Lower lobe of right lung (tissue), 2 donors: ENCODE measurements around the gene RUVBL2. TPM values are rescaled to one million over a fixed set of nuclear protein-coding genes. Genes with fewer than 3 reads are reported as not detected.

Source experiments
- ATAC-seq, 2 donors: fragments of 200-7000 bp; cut with Tn5 transposase; one replicate each; pipeline ENCODE4 v1.9.1; 2020 to 2022; ENCODE audit warnings: mild to moderate bottlenecking in 2 of 2, moderate library complexity in 2 of 2
- DNase-seq: peaks from one replicate; pipeline ENCODE4 v3.0.0-alpha.2; 2020
- H3K27ac ChIP-seq: fragments of 200-600 bp; one replicate; pipeline ENCODE4 v1.8.0; 2022
- H3K27me3 ChIP-seq: fragments of 200-600 bp; one replicate; pipeline ENCODE4 v1.8.0; 2022; ENCODE audit warnings: low read depth
- H3K36me3 ChIP-seq: fragments of 200-600 bp; one replicate; pipeline ENCODE4 v1.8.0; 2022; ENCODE audit warnings: mild to moderate bottlenecking
- H3K4me1 ChIP-seq: fragments of 200-600 bp; one replicate; pipeline ENCODE4 v1.8.0; 2022
- H3K4me3 ChIP-seq: fragments of 200-600 bp; one replicate; pipeline ENCODE4 v1.8.0; 2022; ENCODE audit warnings: mild to moderate bottlenecking
- H3K9me3 ChIP-seq: fragments of 200-600 bp; one replicate; pipeline ENCODE4 v1.8.0; 2022
- CTCF ChIP-seq: fragments of 200-600 bp; IDR thresholded peaks from one replicate; pipeline ENCODE4 v1.8.0; 2022; ENCODE audit warnings: antibody characterized with exemption, mild to moderate bottlenecking
- intact Hi-C: fragments of 100-400 bp; cut with DNase I; formaldehyde crosslinking; loops from one replicate; pipeline ENCODE4 v1.11.0; 2022
- total RNA-seq: library from RNA; stranded (reverse); fragmentation: NEBNext Ultra II Directional; extraction: Animal tissue kit (Norgen Biotek cat#: 25700); gene quantifications from one replicate; pipeline ENCODE4 v1.2.1, GENCODE V29; 2021
- donor health status: DM: no; HTN: yes; CAD: no; lungs with severe emphysema.

Gene RUVBL2
- total RNA-seq, 1 donor from 2014 or later, result 45.3 TPM

GRCh38 chr19:48965040-48965805 lies 28.5 kb upstream of the RUVBL2 start, which contains the start of gene FTL:
FTL (plus strand) TSS chr19:48965309; CDS start chr19:48965508, 199 bp downstream.
- peak; percentile 91 to 93 for ATAC-seq
- Histone ChIP-seq H3K4me1 (peaks cover 52% of the 10 kb centered on the region), H3K36me3 (peaks cover 46% of the 10 kb centered on the region), H3K27ac (peak within 1 kb of the TSS; percentile 93), H3K4me3 (peak within 1 kb of the TSS; percentile 96), H3K27me3 (no peaks in the 10 kb centered on the region), H3K9me3 (no peaks in the 10 kb centered on the region)
- intact Hi-C loops, result no loop called here
- DNase-seq, result peak; percentile 99
- no peak for TF ChIP-seq CTCF

DNA sequence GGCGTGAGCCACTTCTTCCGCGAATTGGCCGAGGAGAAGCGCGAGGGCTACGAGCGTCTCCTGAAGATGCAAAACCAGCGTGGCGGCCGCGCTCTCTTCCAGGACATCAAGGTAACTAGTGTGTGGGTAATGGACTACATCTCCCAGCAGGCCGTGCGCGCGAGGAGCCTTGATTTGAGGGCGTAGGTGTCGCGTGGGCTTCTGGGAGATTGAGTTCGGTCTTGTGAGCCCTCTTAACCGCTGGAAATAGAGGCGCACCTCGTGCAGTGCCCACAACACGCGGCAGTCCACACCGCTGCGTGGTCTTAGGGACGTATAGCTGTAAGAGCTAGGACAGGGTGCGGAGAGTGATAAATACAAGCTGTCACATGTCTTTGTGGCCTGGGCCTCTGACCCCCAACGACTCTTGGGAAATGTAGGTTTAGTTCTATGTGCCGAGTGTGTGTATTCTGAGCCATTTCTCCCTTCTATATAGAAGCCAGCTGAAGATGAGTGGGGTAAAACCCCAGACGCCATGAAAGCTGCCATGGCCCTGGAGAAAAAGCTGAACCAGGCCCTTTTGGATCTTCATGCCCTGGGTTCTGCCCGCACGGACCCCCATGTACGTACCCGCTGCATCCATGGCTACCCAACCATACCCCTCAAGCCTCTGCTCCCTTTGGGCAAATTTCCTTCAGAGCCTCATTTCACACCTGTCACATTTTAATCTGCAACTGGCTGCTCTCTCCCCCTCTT lies 27.7 kb upstream of the RUVBL2 start:
- intact Hi-C loops, result no loop called here
- Histone ChIP-seq H3K27me3 (no peaks in the 10 kb centered on the region), H3K36me3 (peaks cover 51% of the 10 kb centered on the region), H3K4me3 (peak overlapping the region; percentile 96), H3K4me1 (peaks cover 55% of the 10 kb centered on the region), H3K9me3 (no peaks in the 10 kb centered on the region), H3K27ac (peak overlapping the region; percentile 93)
- ATAC-seq, result peak; percentile 66 to 77
- peak; percentile 93 for DNase-seq
- TF ChIP-seq CTCF, result no peak

DNA sequence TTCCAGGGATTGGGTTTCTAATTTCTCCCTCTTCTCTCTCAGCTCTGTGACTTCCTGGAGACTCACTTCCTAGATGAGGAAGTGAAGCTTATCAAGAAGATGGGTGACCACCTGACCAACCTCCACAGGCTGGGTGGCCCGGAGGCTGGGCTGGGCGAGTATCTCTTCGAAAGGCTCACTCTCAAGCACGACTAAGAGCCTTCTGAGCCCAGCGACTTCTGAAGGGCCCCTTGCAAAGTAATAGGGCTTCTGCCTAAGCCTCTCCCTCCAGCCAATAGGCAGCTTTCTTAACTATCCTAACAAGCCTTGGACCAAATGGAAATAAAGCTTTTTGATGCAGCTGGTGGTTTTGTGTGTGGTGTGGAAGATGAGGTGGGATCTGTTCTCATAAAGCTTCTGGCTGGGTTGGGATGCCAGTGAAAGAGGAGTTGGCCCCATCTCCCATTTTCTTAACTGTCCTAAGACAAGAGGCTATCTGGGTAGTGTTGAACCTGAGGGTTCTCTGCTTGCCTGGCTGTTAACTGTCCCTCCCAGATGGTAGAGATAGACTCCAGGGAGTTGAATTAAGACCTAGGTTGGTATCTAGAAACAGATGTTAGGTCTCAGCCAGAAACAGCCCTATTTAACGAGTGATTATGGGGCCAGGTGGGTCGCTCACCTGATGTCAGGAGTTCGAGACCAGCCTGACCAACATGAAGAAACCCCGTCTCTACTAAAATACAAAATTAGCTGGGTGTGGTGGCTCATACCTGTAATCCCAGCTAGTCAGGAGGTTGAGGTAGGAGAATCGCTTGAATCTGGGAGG lies 26.9 kb upstream of the RUVBL2 start:
- Histone ChIP-seq H3K9me3 (no peaks in the 10 kb centered on the region), H3K27me3 (no peaks in the 10 kb centered on the region), H3K4me3 (peak overlapping the region; percentile 96), H3K4me1 (peaks cover 55% of the 10 kb centered on the region), H3K27ac (peak overlapping the region; percentile 93), H3K36me3 (peaks cover 55% of the 10 kb centered on the region)
- no peak for TF ChIP-seq CTCF
- DNase-seq (no peak), ATAC-seq (no peak)
- intact Hi-C loops, result no loop called here

DNA sequence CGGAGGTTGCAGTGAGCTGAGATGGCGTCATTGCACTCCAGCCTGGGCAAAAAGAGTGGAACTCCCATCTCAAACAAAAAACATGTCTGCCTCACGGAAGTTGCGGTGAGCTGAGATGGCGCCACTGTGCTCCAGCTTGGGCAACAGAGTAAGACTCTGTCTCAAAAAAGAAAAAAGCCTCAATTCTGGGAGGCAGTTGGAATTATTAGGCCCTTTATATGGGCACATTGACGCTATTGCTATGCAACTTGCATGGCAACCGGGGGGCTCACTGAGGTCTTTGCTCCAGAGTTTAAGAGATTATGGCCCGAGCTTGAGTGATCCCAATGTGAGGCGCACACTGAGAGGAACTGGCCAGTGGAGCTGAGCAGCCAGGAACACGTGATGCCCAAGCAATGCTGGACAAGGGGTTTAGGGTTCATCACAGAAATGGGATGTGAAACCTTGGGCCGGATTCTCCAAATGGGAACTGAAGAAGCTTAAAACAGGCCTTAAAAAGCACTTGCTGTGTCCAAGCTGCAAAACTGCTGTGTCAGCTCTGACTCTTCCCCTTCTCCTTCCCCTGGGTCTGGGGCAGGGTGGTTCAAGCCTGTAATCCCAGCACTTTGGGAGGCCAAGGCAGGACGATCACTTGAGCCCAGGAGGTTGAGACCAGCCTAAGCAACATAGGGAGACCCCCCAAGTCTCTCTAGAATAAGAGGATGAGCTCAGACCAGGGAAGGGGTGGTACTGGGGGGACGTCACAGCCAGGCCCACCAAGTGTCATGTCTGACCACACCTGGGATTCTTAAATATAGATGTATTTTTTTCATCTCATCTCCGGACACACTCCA lies 26.1 kb upstream of the RUVBL2 start:
- intact Hi-C loops, result no loop called here
- H3K9me3 ChIP-seq, result no peaks in the 10 kb centered on the region
- DNase-seq (peak; percentile 77), ATAC-seq (peak in 1 of 2 donors; percentile 5)
- peaks cover 47% of the 10 kb centered on the region for H3K4me1 ChIP-seq
- peaks cover 63% of the 10 kb centered on the region for H3K36me3 ChIP-seq
- TF ChIP-seq CTCF, result no peak
- H3K27ac ChIP-seq, result peak overlapping the region; percentile 93
- no peaks in the 10 kb centered on the region for H3K27me3 ChIP-seq
- peak overlapping the region; percentile 96 for H3K4me3 ChIP-seq
